Measurements from ENCODE around the gene ATF4.

- TF ChIP-seq REST (IDR thresholded peaks at IDR 0.05; ENCODE audit: borderline replicate concordance) (no peak), CTCF (IDR thresholded peaks at IDR 0.05; ENCODE audit: poor library complexity, severe bottlenecking) (no peak), TAF1 (IDR thresholded peaks at IDR 0.05; ENCODE audit: low read depth) (no peak), EZH2 (IDR thresholded peaks at IDR 0.05; ENCODE audit: borderline replicate concordance, insufficient read depth, low read length, poor library complexity, severe bottlenecking) (no peak), MXI1 (conservative IDR thresholded peaks at IDR 0.05; ENCODE audit: poor library complexity, severe bottlenecking) (no peak), POLR2AphosphoS5 (IDR thresholded peaks at IDR 0.05) (no peak), RAD21 (conservative IDR thresholded peaks at IDR 0.05) (no peak), SMC3 (conservative IDR thresholded peaks at IDR 0.05; ENCODE audit: poor library complexity) (no peak)
Measured at GRCh38 chr22:39568278-39568981, 48.1 kb downstream of the ATF4 start.
